GM18498 (cell line): ENCODE results near the gene HNF1B.

Experiments
- ATAC-seq: cut with Tn5 transposase; IDR thresholded peaks from one replicate; pipeline ENCODE4 v1.9.1; 2021; ENCODE audit warnings: mild to moderate bottlenecking, moderate library complexity; ENCODE audit not compliant: unreplicated experiment

Gene HNF1B

DNA sequence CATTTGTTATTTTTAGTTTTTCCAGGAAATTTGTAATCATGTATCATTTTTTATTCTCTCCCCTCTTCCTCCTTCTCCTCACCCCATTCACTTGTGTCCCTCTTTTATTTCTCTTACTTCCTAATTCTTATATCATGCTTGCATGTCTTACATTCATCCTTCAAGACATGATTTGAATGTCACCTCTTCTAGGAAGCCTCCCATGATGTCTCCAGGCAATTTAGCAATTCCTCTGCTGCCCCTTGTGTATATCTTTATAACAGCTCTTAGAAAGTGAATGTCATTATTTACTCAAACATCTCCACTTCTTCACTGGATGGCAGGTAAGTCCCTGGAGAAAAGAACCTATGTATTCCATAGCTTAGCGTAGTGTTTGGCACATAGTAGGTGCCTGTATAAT lies 7.8 kb downstream of the HNF1B start:
- ATAC-seq, result no peak

DNA sequence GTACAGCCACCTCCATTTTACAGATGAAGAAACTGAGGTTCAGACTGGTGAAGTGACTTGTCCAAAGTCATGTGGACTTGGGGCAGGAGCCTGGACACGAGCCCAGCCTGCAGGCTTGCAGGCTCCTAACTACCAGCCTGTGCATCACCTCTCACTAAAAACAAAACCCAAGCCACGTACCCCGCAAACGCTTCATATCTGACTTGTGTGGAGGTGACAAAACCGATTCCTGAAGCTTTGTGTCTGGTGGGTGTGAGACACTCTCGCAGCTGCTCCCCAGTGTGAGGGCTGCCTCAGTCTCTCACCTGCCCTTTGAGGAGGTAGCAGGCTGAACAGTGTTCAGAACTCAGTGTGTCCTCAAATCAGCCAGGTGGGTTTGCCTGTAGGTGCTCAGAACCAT lies 8.4 kb downstream of the HNF1B start:
- no peak for ATAC-seq

- no peak for ATAC-seq
These were observed 9.7 kb downstream of the HNF1B start for GRCh38 chr17:37735165-37735564.

- ATAC-seq, result no peak
These were observed 12.5 kb downstream of the HNF1B start for GRCh38 chr17:37732316-37732715.

DNA sequence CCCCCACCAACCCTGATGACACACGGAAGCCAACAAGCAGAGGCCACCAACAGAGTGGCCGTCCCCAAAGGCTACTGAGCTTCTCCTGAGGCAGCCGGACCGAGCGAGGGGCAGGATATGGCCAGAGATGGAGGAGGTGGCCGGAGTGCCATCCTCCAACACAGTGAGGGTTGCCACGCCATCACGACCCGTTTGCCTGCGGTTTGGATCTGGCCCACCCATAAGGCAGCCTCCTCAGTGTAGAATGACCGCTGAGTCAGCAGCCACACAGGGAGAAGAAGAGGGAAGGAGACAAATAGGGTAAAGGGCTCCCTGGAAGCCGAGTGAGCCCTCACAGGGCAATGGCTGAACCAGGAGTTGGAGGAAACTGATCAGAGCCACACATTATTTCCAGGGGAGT lies 13.8 kb downstream of the HNF1B start:
- no peak for ATAC-seq

- ATAC-seq, result no peak
These were observed 15.0 kb downstream of the HNF1B start for GRCh38 chr17:37729905-37730304.

DNA sequence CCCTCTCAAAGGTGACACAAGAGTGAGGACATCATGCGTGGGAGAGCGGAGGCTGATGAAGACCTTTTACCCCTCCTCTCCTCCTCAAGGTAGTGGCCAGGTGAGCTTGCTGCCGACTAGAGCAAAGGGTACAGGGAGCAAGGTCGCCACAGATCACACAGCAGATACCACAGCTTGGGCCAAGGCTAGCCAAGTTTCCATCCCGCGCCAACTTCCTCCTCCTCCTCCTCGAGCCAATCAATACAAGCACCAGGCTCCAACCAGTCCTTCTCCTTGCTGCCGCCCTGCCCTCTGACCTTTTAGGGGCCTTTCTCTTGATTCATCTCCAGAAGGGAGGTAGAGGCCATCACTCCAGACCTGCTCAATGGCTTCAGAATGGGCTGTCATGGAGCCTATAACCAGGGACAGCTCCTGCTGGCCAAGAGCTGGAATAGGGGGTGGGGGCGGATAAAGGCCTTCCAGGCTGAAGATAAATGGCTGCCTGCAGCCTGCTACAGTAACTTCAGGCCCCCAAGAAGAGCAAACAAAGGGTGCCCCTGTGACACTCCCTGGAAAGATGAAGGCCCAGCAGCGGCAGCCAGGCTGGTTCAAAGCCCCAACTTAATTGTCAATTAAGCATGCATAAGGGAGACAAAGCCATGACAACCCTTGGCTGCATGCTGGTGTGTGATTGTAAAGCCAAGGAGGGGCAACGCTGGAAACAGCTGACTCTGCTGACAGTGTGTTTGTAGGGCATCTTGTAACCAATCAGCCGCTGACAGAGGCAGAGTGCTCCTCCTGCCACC lies 17.8 kb downstream of the HNF1B start:
- ATAC-seq, result no peak

GRCh38 chr17:37726248-37726647 lies 18.6 kb downstream of the HNF1B start:
- no peak for ATAC-seq

DNA sequence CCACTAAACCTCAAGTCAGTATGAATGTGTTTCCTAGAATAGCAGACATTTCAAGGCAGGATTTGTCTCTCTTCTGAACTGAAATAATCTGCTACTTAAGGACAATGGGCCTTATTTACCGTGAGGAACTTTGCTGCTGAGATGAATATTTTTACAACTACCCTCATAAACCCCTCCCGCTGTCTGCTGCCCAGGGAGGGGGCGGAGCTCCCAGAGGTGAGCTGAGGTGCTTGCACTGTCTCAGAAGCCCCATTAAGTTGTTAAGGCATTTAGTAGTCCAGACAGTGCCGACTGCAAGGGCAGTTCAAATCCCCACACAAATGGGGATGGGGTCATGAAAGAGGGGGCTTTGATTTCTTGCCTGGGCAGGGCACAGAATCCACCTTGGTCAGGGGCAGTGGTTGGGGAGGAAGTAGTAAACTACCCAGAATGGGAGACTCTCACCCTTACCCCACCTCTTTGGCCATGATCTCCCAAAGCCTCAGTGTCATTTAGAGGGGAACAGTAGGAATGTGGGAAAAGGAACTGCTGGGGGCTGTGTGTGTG lies 19.2 kb downstream of the HNF1B start:
- ATAC-seq, result no peak

GRCh38 chr17:37725021-37725595 lies 19.8 kb downstream of the HNF1B start:
- ATAC-seq, result no peak

DNA sequence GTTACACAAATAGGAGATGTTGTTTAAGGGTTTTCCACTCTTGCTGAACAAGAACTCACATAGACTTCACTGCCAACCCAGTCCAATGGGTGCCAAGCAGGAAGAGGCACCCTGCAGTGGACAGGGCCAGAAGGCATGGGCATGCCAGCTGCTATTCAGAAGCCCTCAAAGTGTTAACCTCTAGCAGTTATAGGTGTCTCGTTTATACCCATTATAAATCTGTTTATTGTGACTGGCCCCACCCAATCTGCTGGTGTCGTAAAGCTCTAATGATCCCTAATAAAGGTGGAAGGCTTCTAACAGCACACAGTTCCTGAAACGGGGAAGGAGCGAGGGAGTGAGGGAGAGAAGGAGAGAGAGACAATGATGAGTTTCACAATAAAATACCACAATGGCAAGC lies 23.9 kb downstream of the HNF1B start:
- no peak for ATAC-seq

DNA sequence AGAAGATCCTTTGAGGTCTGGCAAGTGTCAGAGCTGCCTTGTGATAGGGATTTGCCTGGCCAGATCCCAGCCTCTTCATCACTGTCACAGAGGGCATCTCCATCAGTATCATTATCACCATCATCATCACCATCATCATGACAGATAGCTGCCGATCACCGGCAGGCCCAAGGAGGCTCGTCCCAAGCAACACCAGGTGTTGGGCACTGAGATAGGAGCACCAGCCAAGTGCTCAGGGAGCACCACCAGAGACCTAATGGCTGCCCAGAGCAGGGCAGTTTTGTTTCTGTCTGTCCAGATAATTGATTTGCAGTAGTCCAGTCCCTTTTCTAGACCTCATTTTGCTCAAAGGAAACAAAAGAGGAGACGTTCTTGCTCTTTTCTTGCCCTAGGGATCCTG lies 25.0 kb downstream of the HNF1B start:
- no peak for ATAC-seq

GRCh38 chr17:37718324-37719048 lies 26.4 kb downstream of the HNF1B start:
- no peak for ATAC-seq

GRCh38 chr17:37717627-37718323 lies 27.1 kb downstream of the HNF1B start:
- ATAC-seq, result no peak

GRCh38 chr17:37714897-37715296 lies 30.0 kb downstream of the HNF1B start:
- no peak for ATAC-seq

GRCh38 chr17:37713624-37714023 lies 31.2 kb downstream of the HNF1B start:
- ATAC-seq, result no peak

- ATAC-seq, result no peak
These were observed 31.8 kb downstream of the HNF1B start for GRCh38 chr17:37713028-37713431.

DNA sequence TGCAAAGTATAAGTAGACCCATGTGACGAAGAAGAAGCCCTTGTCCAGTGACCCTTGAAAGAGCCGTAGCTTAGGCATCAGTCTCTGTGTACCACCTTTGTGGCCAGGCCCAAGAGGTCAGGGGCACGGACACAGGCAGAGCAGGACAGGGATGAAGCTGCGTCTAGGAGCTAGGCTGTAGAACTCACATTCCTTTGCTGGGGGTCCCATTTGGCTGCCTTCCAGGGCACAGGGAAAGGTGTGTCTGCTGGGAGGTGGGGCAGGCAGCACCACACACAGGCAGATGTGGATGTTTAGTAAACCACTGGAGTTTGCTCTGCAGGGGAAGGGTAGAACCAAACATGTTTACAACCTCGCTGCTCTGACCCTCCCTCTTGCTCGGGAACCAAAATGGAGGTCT lies 33.7 kb downstream of the HNF1B start:
- ATAC-seq, result no peak

- no peak for ATAC-seq
These were observed 34.4 kb downstream of the HNF1B start for GRCh38 chr17:37710344-37710886.

DNA sequence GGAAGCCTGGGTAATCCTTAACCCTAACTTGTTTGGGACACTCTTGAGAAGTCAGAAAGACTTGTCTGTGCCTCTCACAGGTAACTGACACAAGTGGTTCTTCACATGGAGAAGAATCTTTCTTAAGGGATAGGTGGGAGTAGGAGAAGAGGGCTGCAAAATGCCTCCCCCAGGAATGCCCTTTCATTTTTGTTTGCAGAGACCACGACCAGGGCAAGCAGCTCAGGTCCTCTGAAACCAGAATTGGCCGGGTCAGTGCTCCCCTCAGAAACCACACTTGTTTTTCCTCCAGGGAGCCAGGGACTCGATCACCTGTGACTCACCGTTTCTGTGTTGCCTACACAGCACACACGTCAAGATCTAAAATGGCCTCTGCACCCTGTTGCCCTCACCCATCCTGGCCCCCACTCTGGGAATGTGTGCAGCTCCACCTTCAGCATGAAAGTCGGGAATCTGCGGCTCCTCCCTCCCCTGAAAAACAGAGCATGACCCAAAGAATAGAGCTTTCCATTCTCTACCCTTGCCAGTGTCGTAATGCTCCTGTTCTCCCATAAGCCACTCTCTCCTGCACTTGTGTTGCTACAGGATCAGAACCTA lies 36.1 kb downstream of the HNF1B start:
- ATAC-seq, result no peak
